Ascending aorta (tissue), 2 donors: ENCODE measurements around the gene BSCL2. TPM values are rescaled to one million over a fixed set of nuclear protein-coding genes. Genes with fewer than 3 reads are reported as not detected.

Experiments
- DNase-seq, 2 donors: peaks; one replicate each; pipeline ENCODE4 v3.0.0-alpha.2; 2019; ENCODE audit warnings: low spot score in 2 of 2
- H3K27ac ChIP-seq, 2 donors: fragments of 200-600 bp; sonication (generic); one replicate each; pipeline ENCODE4 v1.5.1; 2016 to 2017; ENCODE audit warnings: mild to moderate bottlenecking in 1 of 2
- H3K27me3 ChIP-seq: fragments of 200-600 bp; sonication (generic); one replicate; pipeline ENCODE4 v1.5.1; 2017
- H3K36me3 ChIP-seq, 2 donors: fragments of 200-600 bp; sonication (generic); one replicate each; pipeline ENCODE4 v1.5.1; 2016
- H3K4me1 ChIP-seq, 2 donors: fragments of 200-600 bp; sonication (generic); one replicate each; pipeline ENCODE4 v1.5.1; 2016 to 2017; ENCODE audit warnings: mild to moderate bottlenecking in 1 of 2
- H3K4me3 ChIP-seq, 2 donors: fragments of 200-600 bp; sonication (generic); one replicate each; pipeline ENCODE4 v1.5.1; 2016 to 2017; ENCODE audit warnings: mild to moderate bottlenecking in 1 of 2
- H3K9me3 ChIP-seq, 2 donors: fragments of 200-600 bp; sonication (generic); one replicate each; pipeline ENCODE4 v1.5.1; 2016
- CTCF ChIP-seq, 3 experiments: fragments of 200-600 bp in 2 of 3; fragments of 450-650 bp in 1 of 3; sonication (generic) in 2 of 3; IDR thresholded peaks; one replicate each; pipeline ENCODE4 v1.5.1; 2016 to 2019; ENCODE audit warnings: antibody characterized with exemption in 3 of 3, mild to moderate bottlenecking in 1 of 3, moderate library complexity in 1 of 3
- intact Hi-C: fragments of 100-400 bp; cut with DNase I; formaldehyde crosslinking; loops from one replicate; pipeline ENCODE4 v1.15.1; 2023
- total RNA-seq: library from RNA; depleted of rRNA; stranded (reverse); fragments of >200 nt; gene quantifications from one replicate; pipeline ENCODE4 v1.1.0, GENCODE V29; 2016

Gene BSCL2
- total RNA-seq, 1 donor from 2014 or later: 55.9 TPM

GRCh38 chr11:62716206-62716605 is 9.0 kb upstream of the BSCL2 start:
- no peak overlapping the region for H3K27ac ChIP-seq
- H3K4me1 ChIP-seq: no peaks in the 10 kb centered on the region
- H3K4me3 ChIP-seq: no peak overlapping the region
- H3K27me3 ChIP-seq: no peaks in the 10 kb centered on the region
- peaks cover 89 to 97% of the 10 kb centered on the region in 2 donors for H3K36me3 ChIP-seq
- no peaks in the 10 kb centered on the region for H3K9me3 ChIP-seq
- no peak for DNase-seq
- TF ChIP-seq CTCF (IDR thresholded peaks at IDR 0.05): no peak
- intact Hi-C loops: no loop called here

GRCh38 chr11:62715150-62716130 is 8.2 kb upstream of the BSCL2 start:
- no peaks in the 10 kb centered on the region for H3K27me3 ChIP-seq
- DNase-seq: no peak
- no peak overlapping the region for H3K4me3 ChIP-seq
- no peak overlapping the region for H3K27ac ChIP-seq
- peaks cover 84 to 94% of the 10 kb centered on the region in 2 donors for H3K36me3 ChIP-seq
- no peaks in the 10 kb centered on the region for H3K9me3 ChIP-seq
- TF ChIP-seq CTCF (IDR thresholded peaks at IDR 0.05): no peak
- no peaks in the 10 kb centered on the region for H3K4me1 ChIP-seq
- intact Hi-C loops: no loop called here

GRCh38 chr11:62713343-62713742 is 6.1 kb upstream of the BSCL2 start:
- Histone ChIP-seq H3K27ac (no peak overlapping the region), H3K9me3 (no peaks in the 10 kb centered on the region), H3K27me3 (no peaks in the 10 kb centered on the region), H3K4me1 (peaks cover 4 to 10% of the 10 kb centered on the region in 2 donors), H3K36me3 (peaks cover 64 to 76% of the 10 kb centered on the region in 2 donors), H3K4me3 (no peak overlapping the region)
- no peak for DNase-seq
- intact Hi-C loops: no loop called here
- TF ChIP-seq CTCF (IDR thresholded peaks at IDR 0.05): no peak

GRCh38 chr11:62712861-62713260 is 5.6 kb upstream of the BSCL2 start:
- H3K9me3 ChIP-seq: no peaks in the 10 kb centered on the region
- peaks cover 59 to 71% of the 10 kb centered on the region in 2 donors for H3K36me3 ChIP-seq
- peaks cover 4 to 13% of the 10 kb centered on the region in 2 donors for H3K4me1 ChIP-seq
- no peak for DNase-seq
- H3K27ac ChIP-seq: no peak overlapping the region
- no peaks in the 10 kb centered on the region for H3K27me3 ChIP-seq
- intact Hi-C loops: no loop called here
- TF ChIP-seq CTCF (IDR thresholded peaks at IDR 0.05): no peak
- no peak overlapping the region for H3K4me3 ChIP-seq

GRCh38 chr11:62712276-62712812 is 5.1 kb upstream of the BSCL2 start:
- no peak overlapping the region for H3K27ac ChIP-seq
- no peak overlapping the region for H3K4me3 ChIP-seq
- H3K27me3 ChIP-seq: no peaks in the 10 kb centered on the region
- no peak for DNase-seq
- intact Hi-C loops: no loop called here
- H3K4me1 ChIP-seq: peaks cover 4 to 13% of the 10 kb centered on the region in 2 donors
- peaks cover 54 to 66% of the 10 kb centered on the region in 2 donors for H3K36me3 ChIP-seq
- no peaks in the 10 kb centered on the region for H3K9me3 ChIP-seq
- no peak for TF ChIP-seq CTCF (IDR thresholded peaks at IDR 0.05)
